HEK293 (cell line): Measurements from ENCODE around the gene MNT.

Source experiments
- EGR2 ChIP-seq: fragments of 450-650 bp; formaldehyde crosslinking; IDR thresholded peaks from 2 replicates; pipeline ENCODE4 v1.5.1; 2016; ENCODE audit warnings: low read depth, missing biosample characterization, missing genetic modification characterization
- GLIS2 ChIP-seq: fragments of 450-650 bp; formaldehyde crosslinking; IDR thresholded peaks from 2 replicates; pipeline ENCODE4 v1.5.1; 2016; ENCODE audit warnings: missing biosample characterization, missing genetic modification characterization
- OSR2 ChIP-seq: fragments of 450-650 bp; formaldehyde crosslinking; IDR thresholded peaks from 2 replicates; pipeline ENCODE4 v1.5.1; 2016; ENCODE audit warnings: missing biosample characterization, missing genetic modification characterization
- TRIM28 ChIP-seq: IDR thresholded peaks from 2 replicates; pipeline ENCODE4 v1.6.1; 2011; ENCODE audit warnings: low read length, control low read depth, borderline replicate concordance
- WT1 ChIP-seq: fragments of 450-650 bp; formaldehyde crosslinking; IDR thresholded peaks from 2 replicates; pipeline ENCODE4 v1.5.1; 2016; ENCODE audit warnings: missing biosample characterization, missing genetic modification characterization
- ZEB2 ChIP-seq: fragments of 450-650 bp; formaldehyde crosslinking; IDR thresholded peaks from 2 replicates; pipeline ENCODE4 v1.5.1; 2016; ENCODE audit warnings: missing biosample characterization, missing genetic modification characterization
- ZFHX2 ChIP-seq: fragments of 450-650 bp; formaldehyde crosslinking; conservative IDR thresholded peaks from 2 replicates; pipeline ENCODE4 v1.5.1; 2016; ENCODE audit warnings: missing biosample characterization, missing genetic modification characterization
- ZFP69B ChIP-seq: fragments of 450-650 bp; formaldehyde crosslinking; IDR thresholded peaks from 2 replicates; pipeline ENCODE4 v1.5.1; 2016; ENCODE audit warnings: missing biosample characterization, missing genetic modification characterization
- ZIC2 ChIP-seq: fragments of 450-650 bp; formaldehyde crosslinking; IDR thresholded peaks from 2 replicates; pipeline ENCODE4 v1.5.1; 2016; ENCODE audit warnings: missing biosample characterization, missing genetic modification characterization
- ZNF132 ChIP-seq: fragments of 450-650 bp; formaldehyde crosslinking; IDR thresholded peaks from 2 replicates; pipeline ENCODE4 v1.5.1; 2017; ENCODE audit warnings: missing biosample characterization, missing genetic modification characterization, borderline replicate concordance
- ZNF157 ChIP-seq: fragments of 450-650 bp; formaldehyde crosslinking; IDR thresholded peaks from 2 replicates; pipeline ENCODE4 v1.5.1; 2016; ENCODE audit warnings: missing biosample characterization, missing genetic modification characterization
- ZNF18 ChIP-seq: fragments of 450-650 bp; formaldehyde crosslinking; IDR thresholded peaks from 2 replicates; pipeline ENCODE4 v1.5.1; 2016; ENCODE audit warnings: missing biosample characterization, missing genetic modification characterization
- ZNF585B ChIP-seq: fragments of 450-650 bp; formaldehyde crosslinking; IDR thresholded peaks from 2 replicates; pipeline ENCODE4 v1.5.1; 2016; ENCODE audit warnings: missing biosample characterization, missing genetic modification characterization
- ZNF600 ChIP-seq: fragments of 450-650 bp; formaldehyde crosslinking; IDR thresholded peaks from 2 replicates; pipeline ENCODE4 v1.5.1; 2016; ENCODE audit warnings: missing biosample characterization, missing genetic modification characterization
- ZNF610 ChIP-seq: fragments of 450-650 bp; formaldehyde crosslinking; IDR thresholded peaks from 2 replicates; pipeline ENCODE4 v1.5.1; 2016; ENCODE audit warnings: missing biosample characterization, missing genetic modification characterization, borderline replicate concordance
- ZNF658 ChIP-seq: fragments of 450-650 bp; formaldehyde crosslinking; IDR thresholded peaks from 2 replicates; pipeline ENCODE4; 2016; ENCODE audit warnings: missing biosample characterization, missing genetic modification characterization
- TF ChIP-seq, protein P1 (sequence below): fragments of 450-650 bp; formaldehyde crosslinking; IDR thresholded peaks from 2 replicates; pipeline ENCODE4 v1.5.1; 2016; ENCODE audit warnings: missing biosample characterization, missing genetic modification characterization
- TF ChIP-seq, protein P2 (sequence below): fragments of 450-650 bp; formaldehyde crosslinking; IDR thresholded peaks from 2 replicates; pipeline ENCODE4 v1.5.1; 2016; ENCODE audit warnings: missing biosample characterization, missing genetic modification characterization
- TF ChIP-seq, protein P3 (sequence below): fragments of 450-650 bp; formaldehyde crosslinking; IDR thresholded peaks from 2 replicates; pipeline ENCODE4 v1.5.1; 2016; ENCODE audit warnings: missing biosample characterization, missing genetic modification characterization, borderline replicate concordance

Gene MNT

DNA sequence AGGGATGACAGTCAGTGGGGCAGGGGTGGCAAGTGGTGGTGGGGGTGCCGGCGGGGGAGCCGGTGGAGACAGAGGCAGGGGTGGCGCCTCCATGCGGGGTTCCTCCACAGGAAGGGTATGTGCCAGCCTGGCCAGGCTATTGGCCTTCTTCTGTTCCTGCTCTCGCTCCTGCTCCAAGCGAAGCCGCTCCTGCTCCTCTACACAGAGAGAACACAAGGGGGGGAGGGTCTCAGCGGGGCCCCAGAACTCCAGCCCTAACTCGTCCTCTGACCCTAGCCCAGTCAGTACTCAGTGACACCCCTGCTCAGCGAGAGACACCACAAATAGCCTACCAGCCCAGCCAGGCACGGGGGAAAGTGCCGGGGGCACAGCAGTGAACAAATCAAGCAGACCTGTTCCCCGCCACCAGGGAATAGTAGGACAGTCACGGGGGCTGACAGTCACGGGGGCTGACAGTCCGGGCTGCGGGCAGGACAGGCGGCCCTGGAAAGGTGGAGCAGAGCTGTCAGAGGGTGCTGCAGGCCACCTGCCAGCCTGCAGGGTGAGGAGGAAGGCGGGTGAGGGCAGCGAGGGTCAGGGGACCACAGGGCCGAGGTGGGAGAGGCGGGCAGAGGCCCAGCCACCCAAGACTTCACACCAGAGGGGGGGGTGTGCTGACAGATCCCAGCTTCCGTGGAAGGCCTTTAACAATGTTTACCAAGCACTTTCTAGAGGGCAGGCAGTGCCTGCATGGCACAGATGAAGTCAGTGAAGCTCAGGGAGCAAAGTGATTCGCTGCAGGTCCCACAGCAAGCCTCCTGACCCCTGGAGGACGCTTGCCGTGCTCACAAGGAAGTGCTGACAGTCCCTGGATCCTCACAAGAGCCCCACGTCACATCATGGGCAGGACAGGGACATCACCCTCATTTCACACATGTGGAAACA is 5.3 kb downstream of the MNT start (continued):
- 0 out of 2 replicates have a peak, but pooled peaks have one; percentile 19 for TF ChIP-seq ZEB2 (tag by site-specific recombination)
- TF ChIP-seq, protein P1, sequence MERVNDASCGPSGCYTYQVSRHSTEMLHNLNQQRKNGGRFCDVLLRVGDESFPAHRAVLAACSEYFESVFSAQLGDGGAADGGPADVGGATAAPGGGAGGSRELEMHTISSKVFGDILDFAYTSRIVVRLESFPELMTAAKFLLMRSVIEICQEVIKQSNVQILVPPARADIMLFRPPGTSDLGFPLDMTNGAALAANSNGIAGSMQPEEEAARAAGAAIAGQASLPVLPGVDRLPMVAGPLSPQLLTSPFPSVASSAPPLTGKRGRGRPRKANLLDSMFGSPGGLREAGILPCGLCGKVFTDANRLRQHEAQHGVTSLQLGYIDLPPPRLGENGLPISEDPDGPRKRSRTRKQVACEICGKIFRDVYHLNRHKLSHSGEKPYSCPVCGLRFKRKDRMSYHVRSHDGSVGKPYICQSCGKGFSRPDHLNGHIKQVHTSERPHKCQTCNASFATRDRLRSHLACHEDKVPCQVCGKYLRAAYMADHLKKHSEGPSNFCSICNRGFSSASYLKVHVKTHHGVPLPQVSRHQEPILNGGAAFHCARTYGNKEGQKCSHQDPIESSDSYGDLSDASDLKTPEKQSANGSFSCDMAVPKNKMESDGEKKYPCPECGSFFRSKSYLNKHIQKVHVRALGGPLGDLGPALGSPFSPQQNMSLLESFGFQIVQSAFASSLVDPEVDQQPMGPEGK (tag by site-specific recombination): peak; percentile 39
- peak; percentile 38 for TF ChIP-seq EGR2
- no peak for TF ChIP-seq WT1 (tag by site-specific recombination)
- TF ChIP-seq ZNF600: peak; percentile 59
- TF ChIP-seq GLIS2 (tag by site-specific recombination): no peak
- TF ChIP-seq ZNF157: no peak
- TF ChIP-seq ZFP69B (tag by site-specific recombination): 0 out of 2 replicates have a peak, but pooled peaks have one; percentile 22
- TF ChIP-seq OSR2 (tag by site-specific recombination): peak; percentile 89
- TF ChIP-seq, protein P2, sequence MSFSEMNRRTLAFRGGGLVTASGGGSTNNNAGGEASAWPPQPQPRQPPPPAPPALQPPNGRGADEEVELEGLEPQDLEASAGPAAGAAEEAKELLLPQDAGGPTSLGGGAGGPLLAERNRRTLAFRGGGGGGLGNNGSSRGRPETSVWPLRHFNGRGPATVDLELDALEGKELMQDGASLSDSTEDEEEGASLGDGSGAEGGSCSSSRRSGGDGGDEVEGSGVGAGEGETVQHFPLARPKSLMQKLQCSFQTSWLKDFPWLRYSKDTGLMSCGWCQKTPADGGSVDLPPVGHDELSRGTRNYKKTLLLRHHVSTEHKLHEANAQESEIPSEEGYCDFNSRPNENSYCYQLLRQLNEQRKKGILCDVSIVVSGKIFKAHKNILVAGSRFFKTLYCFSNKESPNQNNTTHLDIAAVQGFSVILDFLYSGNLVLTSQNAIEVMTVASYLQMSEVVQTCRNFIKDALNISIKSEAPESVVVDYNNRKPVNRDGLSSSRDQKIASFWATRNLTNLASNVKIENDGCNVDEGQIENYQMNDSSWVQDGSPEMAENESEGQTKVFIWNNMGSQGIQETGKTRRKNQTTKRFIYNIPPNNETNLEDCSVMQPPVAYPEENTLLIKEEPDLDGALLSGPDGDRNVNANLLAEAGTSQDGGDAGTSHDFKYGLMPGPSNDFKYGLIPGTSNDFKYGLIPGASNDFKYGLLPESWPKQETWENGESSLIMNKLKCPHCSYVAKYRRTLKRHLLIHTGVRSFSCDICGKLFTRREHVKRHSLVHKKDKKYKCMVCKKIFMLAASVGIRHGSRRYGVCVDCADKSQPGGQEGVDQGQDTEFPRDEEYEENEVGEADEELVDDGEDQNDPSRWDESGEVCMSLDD (tag by site-specific recombination): no peak
- TF ChIP-seq ZFHX2 (tag by site-specific recombination): peak; percentile 31; the same call in 1 of the 2 replicates
- peak; percentile 71 for TF ChIP-seq ZIC2 (tag by site-specific recombination)
- TF ChIP-seq ZNF132 (tag by site-specific recombination): no peak
- peak; percentile 90 for TF ChIP-seq ZNF18 (tag by site-specific recombination)
- no peak for TF ChIP-seq ZNF610 (tag by site-specific recombination)
- TF ChIP-seq, protein P3, sequence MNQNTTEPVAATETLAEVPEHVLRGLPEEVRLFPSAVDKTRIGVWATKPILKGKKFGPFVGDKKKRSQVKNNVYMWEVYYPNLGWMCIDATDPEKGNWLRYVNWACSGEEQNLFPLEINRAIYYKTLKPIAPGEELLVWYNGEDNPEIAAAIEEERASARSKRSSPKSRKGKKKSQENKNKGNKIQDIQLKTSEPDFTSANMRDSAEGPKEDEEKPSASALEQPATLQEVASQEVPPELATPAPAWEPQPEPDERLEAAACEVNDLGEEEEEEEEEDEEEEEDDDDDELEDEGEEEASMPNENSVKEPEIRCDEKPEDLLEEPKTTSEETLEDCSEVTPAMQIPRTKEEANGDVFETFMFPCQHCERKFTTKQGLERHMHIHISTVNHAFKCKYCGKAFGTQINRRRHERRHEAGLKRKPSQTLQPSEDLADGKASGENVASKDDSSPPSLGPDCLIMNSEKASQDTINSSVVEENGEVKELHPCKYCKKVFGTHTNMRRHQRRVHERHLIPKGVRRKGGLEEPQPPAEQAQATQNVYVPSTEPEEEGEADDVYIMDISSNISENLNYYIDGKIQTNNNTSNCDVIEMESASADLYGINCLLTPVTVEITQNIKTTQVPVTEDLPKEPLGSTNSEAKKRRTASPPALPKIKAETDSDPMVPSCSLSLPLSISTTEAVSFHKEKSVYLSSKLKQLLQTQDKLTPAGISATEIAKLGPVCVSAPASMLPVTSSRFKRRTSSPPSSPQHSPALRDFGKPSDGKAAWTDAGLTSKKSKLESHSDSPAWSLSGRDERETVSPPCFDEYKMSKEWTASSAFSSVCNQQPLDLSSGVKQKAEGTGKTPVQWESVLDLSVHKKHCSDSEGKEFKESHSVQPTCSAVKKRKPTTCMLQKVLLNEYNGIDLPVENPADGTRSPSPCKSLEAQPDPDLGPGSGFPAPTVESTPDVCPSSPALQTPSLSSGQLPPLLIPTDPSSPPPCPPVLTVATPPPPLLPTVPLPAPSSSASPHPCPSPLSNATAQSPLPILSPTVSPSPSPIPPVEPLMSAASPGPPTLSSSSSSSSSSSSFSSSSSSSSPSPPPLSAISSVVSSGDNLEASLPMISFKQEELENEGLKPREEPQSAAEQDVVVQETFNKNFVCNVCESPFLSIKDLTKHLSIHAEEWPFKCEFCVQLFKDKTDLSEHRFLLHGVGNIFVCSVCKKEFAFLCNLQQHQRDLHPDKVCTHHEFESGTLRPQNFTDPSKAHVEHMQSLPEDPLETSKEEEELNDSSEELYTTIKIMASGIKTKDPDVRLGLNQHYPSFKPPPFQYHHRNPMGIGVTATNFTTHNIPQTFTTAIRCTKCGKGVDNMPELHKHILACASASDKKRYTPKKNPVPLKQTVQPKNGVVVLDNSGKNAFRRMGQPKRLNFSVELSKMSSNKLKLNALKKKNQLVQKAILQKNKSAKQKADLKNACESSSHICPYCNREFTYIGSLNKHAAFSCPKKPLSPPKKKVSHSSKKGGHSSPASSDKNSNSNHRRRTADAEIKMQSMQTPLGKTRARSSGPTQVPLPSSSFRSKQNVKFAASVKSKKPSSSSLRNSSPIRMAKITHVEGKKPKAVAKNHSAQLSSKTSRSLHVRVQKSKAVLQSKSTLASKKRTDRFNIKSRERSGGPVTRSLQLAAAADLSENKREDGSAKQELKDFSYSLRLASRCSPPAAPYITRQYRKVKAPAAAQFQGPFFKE (tag by site-specific recombination): no peak
- TF ChIP-seq ZNF658 (tag by site-specific recombination): no peak
- no peak for TF ChIP-seq ZNF585B (tag by site-specific recombination)
- no peak for TF ChIP-seq TRIM28
